GM18498 (cell line): ENCODE measurements around the gene VEGFA.

Experiments
- ATAC-seq: cut with Tn5 transposase; IDR thresholded peaks from one replicate; pipeline ENCODE4 v1.9.1; 2021; ENCODE audit warnings: mild to moderate bottlenecking, moderate library complexity; ENCODE audit not compliant: unreplicated experiment

VEGFA gene

GRCh38 chr6:43771858-43772680 lies 2.1 kb downstream of the VEGFA start:
- no peak for ATAC-seq

- no peak for ATAC-seq
Measured at GRCh38 chr6:43772681-43773049, 2.7 kb downstream of the VEGFA start.

- peak; percentile 21 for ATAC-seq
Measured at GRCh38 chr6:43773050-43773979, 3.3 kb downstream of the VEGFA start.

DNA sequence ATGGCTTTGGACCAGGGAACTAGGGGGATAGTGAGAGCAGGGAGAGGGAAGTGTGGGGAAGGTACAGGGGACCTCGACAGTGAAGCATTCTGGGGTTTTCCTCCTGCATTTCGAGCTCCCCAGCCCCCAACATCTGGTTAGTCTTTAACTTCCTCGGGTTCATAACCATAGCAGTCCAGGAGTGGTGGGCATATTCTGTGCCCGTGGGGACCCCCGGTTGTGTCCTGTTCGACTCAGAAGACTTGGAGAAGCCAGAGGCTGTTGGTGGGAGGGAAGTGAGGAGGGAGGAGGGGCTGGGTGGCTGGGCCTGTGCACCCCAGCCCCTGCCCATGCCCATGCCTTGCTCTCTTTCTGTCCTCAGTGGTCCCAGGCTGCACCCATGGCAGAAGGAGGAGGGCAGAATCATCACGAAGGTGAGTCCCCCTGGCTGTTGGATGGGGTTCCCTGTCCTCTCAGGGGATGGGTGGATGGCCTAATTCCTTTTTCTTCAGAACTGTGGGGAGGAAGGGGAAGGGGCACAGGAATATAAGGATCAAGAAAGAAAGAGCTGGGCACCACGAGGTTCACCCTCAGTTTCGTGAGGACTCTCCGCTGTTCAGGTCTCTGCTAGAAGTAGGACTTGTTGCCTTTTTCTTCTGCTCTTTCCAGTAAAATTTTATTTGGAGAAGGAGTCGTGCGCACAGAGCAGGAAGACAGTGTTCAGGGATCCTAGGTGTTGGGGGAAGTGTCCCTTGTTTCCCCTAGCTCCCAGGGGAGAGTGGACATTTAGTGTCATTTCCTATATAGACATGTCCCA lies 4.2 kb downstream of the VEGFA start:
- no peak for ATAC-seq

DNA sequence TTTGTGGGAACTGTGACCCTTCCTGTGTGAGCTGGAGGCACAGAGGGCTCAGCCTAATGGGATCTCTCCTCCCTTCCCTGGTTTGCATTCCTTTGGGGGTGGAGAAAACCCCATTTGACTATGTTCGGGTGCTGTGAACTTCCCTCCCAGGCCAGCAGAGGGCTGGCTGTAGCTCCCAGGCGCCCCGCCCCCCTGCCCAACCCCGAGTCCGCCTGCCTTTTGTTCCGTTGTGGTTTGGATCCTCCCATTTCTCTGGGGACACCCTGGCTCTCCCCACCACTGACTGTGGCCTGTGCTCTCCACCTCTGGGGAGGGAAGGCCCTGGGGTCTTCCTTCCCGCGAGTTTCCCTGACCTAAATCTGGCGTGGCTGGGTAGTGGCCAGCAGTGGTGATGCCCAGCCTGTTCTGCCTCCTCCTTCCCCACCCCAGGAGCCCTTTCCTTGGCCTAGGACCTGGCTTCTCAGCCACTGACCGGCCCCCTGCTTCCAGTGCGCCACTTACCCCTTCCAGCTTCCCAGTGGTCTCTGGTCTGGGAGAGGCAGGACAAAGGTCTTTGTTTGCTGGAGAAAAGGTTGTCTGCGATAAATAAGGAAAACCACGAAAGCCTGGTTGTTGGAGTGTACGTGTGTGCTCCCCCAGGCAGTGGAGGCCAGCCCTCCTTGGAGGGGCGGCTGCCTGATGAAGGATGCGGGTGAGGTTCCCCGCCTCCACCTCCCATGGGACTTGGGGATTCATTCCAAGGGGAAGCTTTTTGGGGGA lies 4.9 kb downstream of the VEGFA start:
- no peak for ATAC-seq

DNA sequence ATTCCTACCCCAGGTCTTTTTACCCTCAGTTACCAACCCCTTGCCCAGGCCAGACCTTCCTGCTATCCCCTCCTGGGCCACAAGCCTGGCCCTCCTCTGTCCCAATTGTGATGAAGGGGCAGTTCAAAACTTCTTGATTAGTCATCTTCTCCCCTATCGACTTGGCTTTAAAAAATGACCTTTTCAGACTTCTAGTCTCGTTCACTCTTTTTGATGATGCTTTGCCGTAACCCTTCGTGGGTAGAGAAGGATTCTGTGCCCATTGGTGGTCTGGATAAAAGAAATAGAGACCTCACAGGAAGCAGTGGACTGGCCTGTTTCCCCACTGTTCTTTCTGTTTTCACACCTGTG lies 5.5 kb downstream of the VEGFA start:
- ATAC-seq = no peak

DNA sequence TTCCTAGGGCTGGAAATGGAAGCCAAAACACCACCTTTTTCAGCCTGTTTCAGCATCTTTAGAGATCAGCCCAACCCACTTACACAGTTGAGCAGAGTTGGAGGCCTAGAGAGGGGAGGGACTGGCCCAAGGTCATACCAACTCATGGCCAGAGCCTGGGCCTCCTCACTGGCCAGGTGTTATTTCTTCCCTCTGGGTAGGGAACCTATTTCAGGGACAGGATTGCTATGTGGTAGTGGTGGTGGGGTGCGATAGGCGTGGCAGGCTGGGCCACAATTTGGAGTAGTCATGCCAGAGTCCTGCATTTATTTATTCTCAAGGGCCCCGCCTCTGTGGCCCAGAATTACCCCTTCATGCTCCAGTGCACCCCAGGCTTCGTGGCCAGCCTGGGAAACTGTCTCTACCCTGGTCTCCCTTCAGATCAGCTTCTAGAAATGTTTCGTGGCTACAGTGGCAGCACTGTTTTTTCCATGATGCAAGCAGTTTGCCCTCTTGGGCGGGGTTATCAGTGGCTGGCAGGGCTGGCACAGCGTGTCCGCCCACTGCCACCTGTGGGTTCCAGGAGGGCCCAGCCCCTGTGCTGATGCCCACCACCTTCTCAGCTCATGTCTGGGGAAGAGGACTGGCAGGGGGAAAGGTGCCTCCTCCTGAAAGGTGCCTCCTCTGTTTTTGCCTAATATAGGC lies 6.2 kb downstream of the VEGFA start:
- ATAC-seq = no peak

GRCh38 chr6:43776799-43777776 lies 7.1 kb downstream of the VEGFA start:
- ATAC-seq = no peak

DNA sequence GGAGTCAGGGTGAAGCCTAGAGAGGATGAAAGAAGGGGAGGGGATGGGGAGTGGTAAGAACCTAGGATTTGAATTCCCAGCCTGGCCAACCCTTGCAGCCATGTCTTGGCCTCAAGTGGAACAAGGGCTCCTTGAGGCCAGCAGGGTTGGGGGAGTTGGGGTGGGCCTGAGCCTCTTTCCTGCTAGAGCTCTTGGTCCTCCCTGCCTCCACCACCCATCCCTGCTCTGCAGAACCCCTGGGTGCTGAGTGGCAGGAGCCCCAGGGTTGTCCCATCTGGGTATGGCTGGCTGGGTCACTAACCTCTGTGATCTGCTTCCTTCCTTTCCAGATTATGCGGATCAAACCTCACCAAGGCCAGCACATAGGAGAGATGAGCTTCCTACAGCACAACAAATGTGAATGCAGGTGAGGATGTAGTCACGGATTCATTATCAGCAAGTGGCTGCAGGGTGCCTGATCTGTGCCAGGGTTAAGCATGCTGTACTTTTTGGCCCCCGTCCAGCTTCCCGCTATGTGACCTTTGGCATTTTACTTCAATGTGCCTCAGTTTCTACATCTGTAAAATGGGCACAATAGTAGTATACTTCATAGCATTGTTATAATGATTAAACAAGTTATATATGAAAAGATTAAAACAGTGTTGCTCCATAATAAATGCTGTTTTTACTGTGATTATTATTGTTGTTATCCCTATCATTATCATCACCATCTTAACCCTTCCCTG lies 8.3 kb downstream of the VEGFA start:
- no peak for ATAC-seq

DNA sequence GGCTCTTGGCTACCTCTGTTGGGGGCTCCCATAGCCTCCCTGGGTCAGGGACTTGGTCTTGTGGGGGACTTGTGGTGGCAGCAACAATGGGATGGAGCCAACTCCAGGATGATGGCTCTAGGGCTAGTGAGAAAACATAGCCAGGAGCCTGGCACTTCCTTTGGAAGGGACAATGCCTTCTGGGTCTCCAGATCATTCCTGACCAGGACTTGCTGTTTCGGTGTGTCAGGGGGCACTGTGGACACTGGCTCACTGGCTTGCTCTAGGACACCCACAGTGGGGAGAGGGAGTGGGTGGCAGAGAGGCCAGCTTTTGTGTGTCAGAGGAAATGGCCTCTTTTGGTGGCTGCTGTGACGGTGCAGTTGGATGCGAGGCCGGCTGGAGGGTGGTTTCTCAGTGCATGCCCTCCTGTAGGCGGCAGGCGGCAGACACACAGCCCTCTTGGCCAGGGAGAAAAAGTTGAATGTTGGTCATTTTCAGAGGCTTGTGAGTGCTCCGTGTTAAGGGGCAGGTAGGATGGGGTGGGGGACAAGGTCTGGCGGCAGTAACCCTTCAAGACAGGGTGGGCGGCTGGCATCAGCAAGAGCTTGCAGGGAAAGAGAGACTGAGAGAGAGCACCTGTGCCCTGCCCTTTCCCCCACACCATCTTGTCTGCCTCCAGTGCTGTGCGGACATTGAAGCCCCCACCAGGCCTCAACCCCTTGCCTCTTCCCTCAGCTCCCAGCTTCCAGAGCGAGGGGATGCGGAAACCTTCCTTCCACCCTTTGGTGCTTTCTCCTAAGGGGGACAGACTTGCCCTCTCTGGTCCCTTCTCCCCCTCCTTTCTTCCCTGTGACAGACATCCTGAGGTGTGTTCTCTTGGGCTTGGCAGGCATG lies 9.2 kb downstream of the VEGFA start:
- ATAC-seq = no peak

GRCh38 chr6:43779852-43780236 lies 9.8 kb downstream of the VEGFA start:
- ATAC-seq = no peak

GRCh38 chr6:43780293-43780692 lies 10.3 kb downstream of the VEGFA start:
- no peak for ATAC-seq

GRCh38 chr6:43780941-43781928 lies 11.2 kb downstream of the VEGFA start:
- ATAC-seq = no peak

- no peak for ATAC-seq
Measured at GRCh38 chr6:43781941-43782704, 12.1 kb downstream of the VEGFA start.

DNA sequence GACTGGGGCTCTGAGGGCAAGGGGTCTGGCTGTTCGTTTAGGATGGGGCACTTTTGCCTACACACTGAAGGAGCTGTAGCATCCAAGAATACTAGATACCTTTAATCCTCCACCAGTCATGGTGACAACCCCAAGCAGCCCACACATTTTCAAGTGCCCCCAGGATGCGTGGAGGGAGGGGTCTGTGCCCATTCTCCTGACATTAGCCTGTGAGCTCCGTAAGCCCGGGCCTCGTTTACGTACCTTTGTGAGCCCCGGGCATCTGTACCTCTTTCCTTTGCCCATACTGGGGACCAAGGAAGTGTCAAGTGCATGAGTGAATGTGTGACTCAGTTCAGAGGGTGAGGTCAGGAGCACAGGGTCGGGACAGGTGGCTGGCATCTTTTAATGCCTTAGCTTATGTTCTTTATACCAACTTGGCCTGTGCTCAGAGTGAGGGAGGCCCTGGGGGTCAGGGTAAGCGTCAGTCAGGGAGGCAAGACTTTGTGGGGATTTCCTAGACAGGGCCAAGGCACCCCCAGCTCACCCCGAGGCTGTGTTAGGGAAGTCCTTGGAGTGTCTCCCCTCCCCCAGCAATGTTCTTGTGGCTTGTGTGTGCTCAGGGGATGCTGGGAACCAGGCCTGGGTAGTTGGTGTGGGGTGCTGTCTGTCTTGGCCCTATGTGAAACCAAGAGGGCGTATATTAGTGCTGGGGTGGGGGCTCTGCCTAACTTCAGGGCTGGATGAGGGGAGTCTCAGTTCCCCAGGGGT lies 12.9 kb downstream of the VEGFA start:
- no peak for ATAC-seq
